ENCODE data around the gene ARMC9.

DNA sequence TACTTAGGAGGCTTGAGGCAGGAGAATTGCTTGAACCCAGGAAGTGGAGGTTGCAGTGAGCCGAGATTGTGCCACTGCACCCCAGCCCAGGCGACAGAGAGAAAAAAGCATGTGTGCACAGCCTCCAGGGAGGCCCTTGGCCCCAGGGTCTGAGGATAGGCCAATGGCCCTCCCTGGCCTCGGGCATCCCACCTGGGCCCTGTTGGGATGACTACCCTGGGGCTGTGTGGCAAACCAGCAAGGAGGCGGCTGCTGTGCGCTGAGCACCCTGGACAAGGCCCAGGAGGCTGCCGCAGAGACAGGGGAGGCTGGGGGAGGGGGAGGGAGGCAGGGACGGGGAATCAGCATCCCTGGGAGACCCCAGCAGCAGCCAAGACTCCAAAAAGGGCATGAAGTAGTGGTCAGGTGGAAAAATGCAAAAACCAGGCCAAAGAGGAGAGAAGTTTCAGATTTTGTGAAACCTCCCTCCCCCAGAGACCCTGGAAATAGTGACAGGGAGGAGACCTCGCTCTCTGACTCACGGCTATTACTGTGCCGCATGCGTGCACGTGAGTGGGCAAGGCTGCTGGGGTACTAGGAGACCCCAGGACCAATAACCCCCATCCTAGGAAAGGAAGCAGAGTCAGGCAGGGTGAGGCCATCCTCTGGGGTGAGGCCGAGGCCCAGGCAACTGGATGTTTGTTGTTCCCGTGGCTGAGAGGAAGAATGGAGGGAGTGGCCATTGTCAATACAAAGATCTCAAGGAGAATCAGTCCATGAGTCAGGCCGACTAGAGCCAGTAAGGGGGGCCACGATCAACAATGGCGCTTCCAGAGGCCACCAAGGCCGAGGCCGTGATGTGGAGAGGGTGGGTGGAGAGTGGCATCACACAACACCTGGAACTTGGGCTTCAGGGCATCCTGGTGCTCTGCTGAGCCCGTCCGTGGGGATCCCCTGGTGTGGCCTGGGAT lies 181.1 kb downstream of the ARMC9 start:
- TF ChIP-seq TAF1 (IDR thresholded peaks at IDR 0.05; ENCODE audit: borderline replicate concordance, insufficient read depth, low read length) (no peak), SIN3A (IDR thresholded peaks at IDR 0.05; ENCODE audit: borderline replicate concordance, insufficient read depth, low read length) (no peak), POLR2AphosphoS5 (IDR thresholded peaks at IDR 0.05; ENCODE audit: low read depth, low read length) (no peak)
- TF ChIP-seq, protein P1, sequence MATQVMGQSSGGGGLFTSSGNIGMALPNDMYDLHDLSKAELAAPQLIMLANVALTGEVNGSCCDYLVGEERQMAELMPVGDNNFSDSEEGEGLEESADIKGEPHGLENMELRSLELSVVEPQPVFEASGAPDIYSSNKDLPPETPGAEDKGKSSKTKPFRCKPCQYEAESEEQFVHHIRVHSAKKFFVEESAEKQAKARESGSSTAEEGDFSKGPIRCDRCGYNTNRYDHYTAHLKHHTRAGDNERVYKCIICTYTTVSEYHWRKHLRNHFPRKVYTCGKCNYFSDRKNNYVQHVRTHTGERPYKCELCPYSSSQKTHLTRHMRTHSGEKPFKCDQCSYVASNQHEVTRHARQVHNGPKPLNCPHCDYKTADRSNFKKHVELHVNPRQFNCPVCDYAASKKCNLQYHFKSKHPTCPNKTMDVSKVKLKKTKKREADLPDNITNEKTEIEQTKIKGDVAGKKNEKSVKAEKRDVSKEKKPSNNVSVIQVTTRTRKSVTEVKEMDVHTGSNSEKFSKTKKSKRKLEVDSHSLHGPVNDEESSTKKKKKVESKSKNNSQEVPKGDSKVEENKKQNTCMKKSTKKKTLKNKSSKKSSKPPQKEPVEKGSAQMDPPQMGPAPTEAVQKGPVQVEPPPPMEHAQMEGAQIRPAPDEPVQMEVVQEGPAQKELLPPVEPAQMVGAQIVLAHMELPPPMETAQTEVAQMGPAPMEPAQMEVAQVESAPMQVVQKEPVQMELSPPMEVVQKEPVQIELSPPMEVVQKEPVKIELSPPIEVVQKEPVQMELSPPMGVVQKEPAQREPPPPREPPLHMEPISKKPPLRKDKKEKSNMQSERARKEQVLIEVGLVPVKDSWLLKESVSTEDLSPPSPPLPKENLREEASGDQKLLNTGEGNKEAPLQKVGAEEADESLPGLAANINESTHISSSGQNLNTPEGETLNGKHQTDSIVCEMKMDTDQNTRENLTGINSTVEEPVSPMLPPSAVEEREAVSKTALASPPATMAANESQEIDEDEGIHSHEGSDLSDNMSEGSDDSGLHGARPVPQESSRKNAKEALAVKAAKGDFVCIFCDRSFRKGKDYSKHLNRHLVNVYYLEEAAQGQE (IDR thresholded peaks at IDR 0.05; ENCODE audit: insufficient read depth in 1 of 2, low read depth in 2 of 2, low read length in 2 of 2), result no peak

Measured in PFSK-1 (cell line).